ENCODE data around the gene DNAH2.
A peak's percentile ranks its signal among the peaks of the same experiment; 100 is the strongest.
"Not testable (repeated sequence)": the region's sequence is repeated elsewhere in the genome, so short reads cannot be mapped to it uniquely, and the experiment has no call there.

DNAH2 gene

GRCh38 chr17:7782240-7782639, 64.7 kb downstream of the DNAH2 start:
- DNase-seq: peak; percentile 1

DNA sequence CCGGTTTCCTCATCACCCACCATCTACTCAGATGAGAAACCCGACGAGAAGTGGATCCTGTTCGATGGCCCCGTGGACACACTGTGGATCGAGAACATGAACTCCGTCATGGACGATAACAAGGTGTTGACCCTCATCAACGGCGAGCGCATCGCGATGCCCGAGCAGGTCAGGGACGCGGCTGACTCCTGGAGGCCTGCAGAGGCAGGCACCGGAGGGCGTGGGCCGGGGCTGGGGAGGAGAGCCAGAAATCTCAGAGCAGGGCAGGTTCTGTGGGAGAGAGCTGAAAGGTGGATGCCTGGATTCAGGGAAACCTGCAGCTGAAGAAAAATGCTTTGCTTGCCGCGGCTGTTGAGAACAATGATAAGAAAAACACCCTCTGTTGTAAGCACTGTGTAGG, 69.3 kb downstream of the DNAH2 start:
- no peak for DNase-seq

- no peak for DNase-seq
These were observed 71.6 kb downstream of the DNAH2 start for GRCh38 chr17:7789131-7789530.

- DNase-seq: no peak
These were observed 72.6 kb downstream of the DNAH2 start for GRCh38 chr17:7790150-7790549.

DNA sequence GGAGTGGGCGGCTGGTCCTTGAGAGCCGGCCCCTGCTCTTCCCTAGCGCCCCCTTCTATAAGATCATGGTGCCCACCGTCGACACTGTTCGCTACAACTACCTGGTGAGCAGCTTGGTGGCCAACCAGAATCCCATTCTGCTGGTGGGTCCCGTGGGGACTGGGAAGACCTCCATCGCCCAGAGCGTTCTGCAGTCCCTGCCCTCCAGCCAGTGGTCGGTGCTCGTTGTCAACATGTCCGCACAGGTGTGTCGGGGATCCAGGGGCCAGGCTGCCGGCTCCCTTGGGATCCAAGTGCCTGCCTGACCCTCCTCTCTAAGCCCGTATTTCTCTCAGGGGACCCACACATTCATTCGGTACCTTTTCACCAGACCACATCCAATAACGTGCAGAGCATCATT, 75.1 kb downstream of the DNAH2 start:
- DNase-seq: no peak

GRCh38 chr17:7794075-7794663, 76.6 kb downstream of the DNAH2 start:
- DNase-seq: no peak

DNA sequence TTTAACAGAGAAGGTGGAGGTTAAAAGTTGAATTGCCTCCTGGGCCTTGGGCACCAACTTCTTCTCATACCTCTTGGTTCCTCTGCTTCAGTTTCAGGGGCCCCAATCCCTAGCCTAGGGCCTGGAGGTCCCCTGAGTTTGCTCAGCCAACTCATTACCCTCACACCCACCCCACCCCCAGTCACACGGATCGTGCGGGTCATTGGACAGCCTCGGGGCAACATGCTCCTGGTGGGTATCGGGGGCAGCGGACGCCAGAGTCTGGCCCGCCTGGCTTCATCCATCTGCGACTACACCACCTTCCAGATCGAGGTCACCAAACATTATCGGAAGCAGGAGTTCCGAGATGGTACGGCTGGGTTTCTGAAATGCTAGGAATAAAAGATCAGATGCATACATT, 80.4 kb downstream of the DNAH2 start:
- no peak for DNase-seq

- DNase-seq: no peak
These were observed 81.3 kb downstream of the DNAH2 start for GRCh38 chr17:7798839-7799238.

DNA sequence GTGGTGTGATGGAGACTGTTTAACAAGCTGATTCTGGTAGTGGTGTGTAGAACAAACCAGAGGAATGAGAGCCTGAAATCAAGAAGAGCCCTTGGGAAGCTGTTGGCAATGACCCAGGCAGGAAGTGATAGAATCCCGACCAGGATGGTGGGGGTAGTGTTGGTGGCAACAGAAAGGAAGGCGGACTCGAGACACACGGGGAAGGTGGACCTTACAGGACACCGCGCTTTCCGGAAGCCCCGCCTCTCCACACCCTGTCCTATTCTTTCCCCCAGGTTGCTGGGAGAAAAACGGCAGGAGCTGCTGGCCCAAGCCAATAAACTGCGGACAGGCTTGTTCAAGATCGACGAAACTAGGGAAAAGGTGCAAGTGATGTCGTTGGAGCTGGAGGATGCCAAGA, 86.4 kb downstream of the DNAH2 start:
- no peak for DNase-seq

- no peak for DNase-seq
These were observed 89.0 kb downstream of the DNAH2 start for GRCh38 chr17:7806587-7806986.

GRCh38 chr17:7807206-7807605, 89.7 kb downstream of the DNAH2 start:
- DNase-seq: no peak

DNA sequence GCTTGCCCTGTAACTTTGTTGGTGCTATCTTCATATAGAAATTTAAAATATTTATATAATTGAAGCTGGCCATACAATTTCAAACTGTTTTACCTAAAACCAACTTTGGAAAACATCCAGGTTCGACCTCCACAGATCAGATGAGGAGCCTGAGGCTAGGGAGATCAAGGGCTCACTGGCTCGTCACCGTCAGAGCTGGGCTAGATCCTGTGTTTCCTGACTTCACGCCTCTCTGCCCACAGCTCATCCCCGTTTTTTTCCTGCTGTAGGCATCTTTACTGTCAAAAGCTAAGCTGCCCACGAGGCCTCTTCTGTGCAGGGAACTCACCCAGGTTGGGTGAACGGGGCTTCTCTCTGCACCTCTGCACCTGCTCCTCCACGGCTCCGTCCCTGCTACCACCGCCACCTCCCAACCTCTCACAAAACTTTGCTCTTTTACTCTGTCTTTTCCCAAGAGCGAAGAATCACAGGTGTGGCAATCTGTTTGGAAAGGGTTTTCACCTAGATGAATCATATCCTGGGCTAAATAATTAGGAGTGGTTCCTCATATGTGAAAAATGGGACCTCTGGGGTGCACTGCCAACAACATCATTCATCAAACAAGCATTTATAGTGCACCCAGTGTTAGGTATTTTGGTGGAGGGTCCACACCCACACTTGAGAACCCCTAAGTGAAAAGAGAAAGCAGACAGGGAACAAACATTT, 91.7 kb downstream of the DNAH2 start:
- peak; percentile 9 for DNase-seq

GRCh38 chr17:7809791-7810343, 92.3 kb downstream of the DNAH2 start:
- DNase-seq: not testable (repeated sequence)

DNA sequence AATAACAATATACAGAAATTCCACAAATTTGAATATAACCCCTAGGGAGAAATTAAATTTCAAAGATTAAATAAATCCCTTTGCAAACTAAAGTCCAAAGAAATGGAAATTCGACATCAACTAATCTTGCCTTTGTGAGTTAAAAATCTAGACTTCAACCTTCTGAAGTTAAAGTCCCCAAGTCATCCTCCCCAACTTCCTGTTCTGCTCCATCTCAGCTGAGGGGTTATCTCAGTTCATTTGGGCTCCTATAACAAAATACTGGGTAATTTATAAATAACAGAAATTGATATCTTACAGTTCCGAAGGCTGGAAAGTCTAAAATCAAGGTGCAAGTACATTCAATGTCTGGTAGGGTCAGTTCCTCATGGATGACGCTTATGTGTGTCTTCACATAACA, 93.7 kb downstream of the DNAH2 start:
- DNase-seq: no peak

DNA sequence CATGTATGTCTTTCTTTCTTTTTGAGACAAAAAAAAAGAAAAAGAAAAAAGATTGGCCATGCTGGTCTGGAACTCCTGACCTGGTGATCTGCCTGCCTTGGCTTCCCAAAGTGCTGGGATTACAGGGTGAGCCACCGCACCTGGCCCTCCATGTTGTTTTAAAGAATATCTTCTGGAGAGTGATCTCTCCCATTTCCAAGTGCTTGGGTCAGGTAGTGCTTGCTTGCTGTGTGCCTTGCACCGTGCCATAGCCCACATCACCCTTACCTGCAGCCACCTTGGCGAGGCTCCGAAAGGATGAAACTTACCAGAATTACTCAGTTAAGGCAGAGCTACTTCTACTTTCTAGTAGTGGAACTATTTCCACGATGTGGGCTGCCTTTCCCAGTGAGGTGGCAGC, 97.4 kb downstream of the DNAH2 start:
- no peak for DNase-seq

DNA sequence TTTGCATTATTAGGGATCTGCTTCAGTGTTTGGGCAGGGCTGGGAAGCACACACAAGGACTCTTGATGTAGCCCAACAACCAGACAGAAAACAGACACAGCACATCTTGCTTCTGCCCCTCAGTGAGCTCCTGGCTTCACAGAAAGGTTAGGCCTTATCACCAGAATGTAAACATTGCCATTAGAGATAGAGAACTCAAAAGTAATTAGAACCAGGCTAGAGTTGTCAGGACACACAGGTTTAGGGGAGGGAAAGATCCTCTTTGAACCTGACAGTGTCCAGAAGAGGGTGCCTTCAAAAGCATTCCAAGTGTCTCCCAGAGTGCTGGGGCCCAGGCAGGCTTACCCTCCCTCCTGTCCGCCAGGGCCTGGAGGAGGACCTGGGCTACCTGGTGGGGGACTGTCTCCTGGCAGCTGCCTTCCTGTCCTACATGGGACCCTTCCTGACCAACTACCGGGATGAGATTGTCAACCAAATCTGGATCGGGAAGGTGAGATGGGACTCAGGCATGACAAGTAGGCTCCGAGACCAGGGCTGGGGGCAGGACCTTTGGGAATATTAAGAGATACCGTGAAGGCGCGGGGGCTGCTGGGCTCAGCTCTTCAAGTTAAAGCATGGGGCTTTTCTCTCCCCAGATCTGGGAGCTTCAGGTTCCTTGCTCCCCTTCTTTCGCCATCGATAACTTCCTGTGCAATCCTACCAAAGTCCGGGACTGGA, 99.5 kb downstream of the DNAH2 start:
- no peak for DNase-seq

DNA sequence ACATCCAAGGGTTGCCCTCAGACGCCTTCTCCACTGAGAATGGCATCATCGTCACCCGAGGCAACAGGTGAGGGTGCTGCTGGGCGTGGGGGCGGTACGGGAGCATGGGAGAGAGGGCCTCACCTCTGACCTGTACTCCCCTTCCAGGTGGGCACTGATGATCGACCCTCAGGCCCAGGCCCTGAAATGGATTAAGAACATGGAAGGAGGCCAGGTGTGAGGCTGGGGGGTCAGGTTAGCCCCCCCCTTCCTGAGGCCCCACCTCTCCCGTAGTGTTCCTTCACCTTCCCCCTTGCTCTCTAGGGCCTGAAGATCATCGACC, 100.1 kb downstream of the DNAH2 start:
- DNase-seq: no peak

GRCh38 chr17:7818026-7818425, 100.5 kb downstream of the DNAH2 start:
- no peak for DNase-seq

- DNase-seq: no peak
These were observed 101.5 kb downstream of the DNAH2 start for GRCh38 chr17:7818746-7819645.

- no peak for DNase-seq
These were observed 102.7 kb downstream of the DNAH2 start for GRCh38 chr17:7820231-7820630.

DNA sequence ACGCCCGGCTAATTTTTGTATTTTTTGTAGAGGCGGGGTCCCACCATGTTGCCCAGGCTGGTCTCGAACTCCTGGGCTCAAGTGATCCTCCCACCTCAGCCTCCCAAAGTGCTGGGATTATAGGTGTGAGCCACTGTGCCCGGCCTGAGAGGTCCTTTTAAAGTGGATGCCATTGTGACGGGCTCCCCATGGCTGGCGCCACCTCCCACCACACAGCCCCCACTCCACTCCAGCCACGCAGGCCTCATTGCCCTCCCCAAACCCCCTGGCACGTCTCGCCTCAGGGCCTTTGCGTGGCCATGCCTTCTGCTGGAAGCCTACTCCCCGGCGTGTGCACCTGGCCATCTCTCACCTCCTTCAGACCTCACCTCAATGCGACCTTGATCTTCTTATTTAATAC, 104.6 kb downstream of the DNAH2 start:
- no peak for DNase-seq

DNA sequence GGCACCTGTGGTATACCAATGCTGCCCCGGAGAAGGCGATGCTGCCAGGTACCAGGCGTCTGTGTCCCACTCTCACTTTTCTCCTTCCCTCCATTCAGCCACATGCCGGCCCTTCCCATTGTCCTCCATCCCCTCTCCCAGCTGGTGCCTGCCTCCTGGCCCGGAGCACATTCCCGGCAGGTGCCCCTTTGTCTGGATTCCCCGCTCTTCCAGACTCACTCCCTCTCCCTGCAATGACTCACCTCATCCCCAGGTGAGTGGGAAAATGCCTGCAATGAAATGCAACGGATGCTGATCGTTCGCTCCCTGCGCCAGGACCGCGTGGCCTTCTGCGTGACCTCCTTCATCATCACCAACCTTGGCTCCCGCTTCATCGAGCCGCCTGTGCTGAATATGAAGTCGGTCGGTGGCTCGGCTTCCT, 106.0 kb downstream of the DNAH2 start:
- DNase-seq: no peak

All from kidney glomerular epithelial cell (primary cell).